Natural killer cell (primary cell): ENCODE data around the gene ATF7. TPM values are rescaled to one million over a fixed set of nuclear protein-coding genes. Genes with fewer than 3 reads are reported as not detected.

Experiments used
- ATAC-seq, 3 donors: fragments of 150-1000 bp in 2 of 3; fragments of 200-7000 bp in 1 of 3; cut with Tn5 transposase; 1 replicate in 1 of 3; 2 replicates in 2 of 3; pipeline ENCODE4 v1.10.0; 2021; ENCODE audit warnings: mild to moderate bottlenecking in 2 of 3, moderate library complexity in 2 of 3
- DNase-seq, 2 donors: peaks; one replicate each; pipeline versions ENCODE4 v3.0.0 to v3.0.0-alpha.2; 2013 to 2021; ENCODE audit warnings: mixed read lengths in 1 of 2
- H3K27ac ChIP-seq: one replicate; pipeline ENCODE4 v1.5.1; 2013; ENCODE audit warnings: mild to moderate bottlenecking, low read length
- H3K27me3 ChIP-seq: one replicate; pipeline ENCODE4 v1.6.1; 2013; ENCODE audit warnings: low read length; ENCODE audit not compliant: control insufficient read depth, insufficient read depth
- H3K36me3 ChIP-seq: one replicate; pipeline ENCODE4 v1.6.1; 2013; ENCODE audit warnings: low read length; ENCODE audit not compliant: control insufficient read depth, insufficient read depth
- H3K4me1 ChIP-seq: one replicate; pipeline ENCODE4 v1.6.1; 2013; ENCODE audit warnings: low read length; ENCODE audit not compliant: control insufficient read depth, insufficient read depth
- H3K4me3 ChIP-seq: one replicate; pipeline ENCODE4 v1.5.1; 2013; ENCODE audit warnings: low read length
- H3K9me3 ChIP-seq: one replicate; pipeline ENCODE4 v1.6.1; 2013; ENCODE audit warnings: low read length; ENCODE audit not compliant: control insufficient read depth, insufficient read depth
- H3K27ac Mint-ChIP-seq, 2 donors: one replicate each; pipeline ENCODE4 v1.8.0; 2022; ENCODE audit warnings: mild to moderate bottlenecking in 2 of 2, mixed read lengths in 2 of 2, moderate library complexity in 1 of 2
- H3K27me3 Mint-ChIP-seq, 2 donors: one replicate each; pipeline ENCODE4 v1.8.0; 2022; ENCODE audit warnings: low read depth in 2 of 2, mixed read lengths in 2 of 2
- H3K36me3 Mint-ChIP-seq: one replicate; pipeline ENCODE4 v1.8.0; 2022; ENCODE audit warnings: mixed read lengths
- H3K4me1 Mint-ChIP-seq, 2 donors: one replicate each; pipeline ENCODE4 v1.8.0; 2022; ENCODE audit warnings: mixed read lengths in 2 of 2
- H3K4me3 Mint-ChIP-seq: one replicate; pipeline ENCODE4 v1.8.0; 2022; ENCODE audit warnings: mild to moderate bottlenecking, moderate library complexity, mixed read lengths
- H3K9me3 Mint-ChIP-seq, 2 donors: one replicate each; pipeline ENCODE4 v1.8.0; 2022; ENCODE audit warnings: mixed read lengths in 2 of 2
- WGBS: methylation state at CpG from one replicate; pipeline ENCODE4 v1.1.7; 2013; ENCODE audit warnings: missing lambda C conversion rate; ENCODE audit not compliant: insufficient coverage; 5-methylcytosine and 5-hydroxymethylcytosine counted together
- intact Hi-C: fragments of 100-400 bp; cut with micrococcal nuclease; formaldehyde crosslinking; loops from one replicate; pipeline ENCODE4 v1.14.2; 2022
- total RNA-seq, 4 donors: library from RNA; stranded (reverse); fragments of 120-200 nt in 1 of 4; gene quantifications; one replicate each; pipeline versions ENCODE4 v1.2.3 to v1.2.4, GENCODE V29; 2013 to 2022
- TF ChIP-seq, protein P1 (sequence below): fragments of 200-600 bp; IDR thresholded peaks from one replicate; pipeline ENCODE4 v1.8.0; 2022; ENCODE audit warnings: antibody characterized with exemption

The ATF7 gene
- total RNA-seq, 3 donors from 2014 or later (not counting 1 experiment from before 2014, with no cell fraction given), result 32.3 to 42.3 (median 34.9) TPM

DNA sequence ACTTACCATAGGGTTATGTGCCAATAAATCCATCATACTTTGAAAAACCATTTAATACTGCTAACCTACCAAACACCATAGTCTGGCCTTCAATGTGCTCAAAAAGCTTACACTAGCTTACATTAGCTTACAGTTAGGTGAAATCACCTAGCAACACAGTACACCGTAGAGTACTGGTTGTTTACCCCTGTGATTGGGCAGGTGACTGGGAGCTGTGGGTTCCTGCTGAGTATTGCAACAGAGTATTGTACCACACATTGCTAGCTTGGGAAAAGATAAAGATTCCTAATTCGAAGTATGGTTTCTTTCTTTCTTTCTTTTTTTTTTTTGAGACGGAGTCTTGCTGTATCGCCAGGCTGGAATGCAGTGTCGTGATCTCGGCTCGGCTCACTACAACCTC, 44.1 kb upstream of the ATF7 start:
- intact Hi-C loops, result no loop called here
- peak overlapping the region in 1 of 2 donors; percentile 47 for H3K27ac Mint-ChIP-seq
- Histone ChIP-seq H3K9me3 (no peaks in the 10 kb centered on the region), H3K36me3 (peaks cover 53% of the 10 kb centered on the region), H3K27me3 (no peaks in the 10 kb centered on the region), H3K4me3 (no peak overlapping the region), H3K27ac (no peak overlapping the region), H3K4me1 (peaks cover 5% of the 10 kb centered on the region)
- no peak overlapping the region for H3K4me3 Mint-ChIP-seq
- ATAC-seq, result no peak
- no peaks in the 10 kb centered on the region for H3K9me3 Mint-ChIP-seq
- H3K27me3 Mint-ChIP-seq, result no peaks in the 10 kb centered on the region
- peaks cover 5% of the 10 kb centered on the region for H3K36me3 Mint-ChIP-seq
- TF ChIP-seq, protein P1, sequence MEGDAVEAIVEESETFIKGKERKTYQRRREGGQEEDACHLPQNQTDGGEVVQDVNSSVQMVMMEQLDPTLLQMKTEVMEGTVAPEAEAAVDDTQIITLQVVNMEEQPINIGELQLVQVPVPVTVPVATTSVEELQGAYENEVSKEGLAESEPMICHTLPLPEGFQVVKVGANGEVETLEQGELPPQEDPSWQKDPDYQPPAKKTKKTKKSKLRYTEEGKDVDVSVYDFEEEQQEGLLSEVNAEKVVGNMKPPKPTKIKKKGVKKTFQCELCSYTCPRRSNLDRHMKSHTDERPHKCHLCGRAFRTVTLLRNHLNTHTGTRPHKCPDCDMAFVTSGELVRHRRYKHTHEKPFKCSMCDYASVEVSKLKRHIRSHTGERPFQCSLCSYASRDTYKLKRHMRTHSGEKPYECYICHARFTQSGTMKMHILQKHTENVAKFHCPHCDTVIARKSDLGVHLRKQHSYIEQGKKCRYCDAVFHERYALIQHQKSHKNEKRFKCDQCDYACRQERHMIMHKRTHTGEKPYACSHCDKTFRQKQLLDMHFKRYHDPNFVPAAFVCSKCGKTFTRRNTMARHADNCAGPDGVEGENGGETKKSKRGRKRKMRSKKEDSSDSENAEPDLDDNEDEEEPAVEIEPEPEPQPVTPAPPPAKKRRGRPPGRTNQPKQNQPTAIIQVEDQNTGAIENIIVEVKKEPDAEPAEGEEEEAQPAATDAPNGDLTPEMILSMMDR, result no peak
- no peak for DNase-seq
- 97% methylated on average over 7 of the region's 7 CpGs for WGBS
- peaks cover 16 to 24% of the 10 kb centered on the region in 2 donors for H3K4me1 Mint-ChIP-seq

DNA sequence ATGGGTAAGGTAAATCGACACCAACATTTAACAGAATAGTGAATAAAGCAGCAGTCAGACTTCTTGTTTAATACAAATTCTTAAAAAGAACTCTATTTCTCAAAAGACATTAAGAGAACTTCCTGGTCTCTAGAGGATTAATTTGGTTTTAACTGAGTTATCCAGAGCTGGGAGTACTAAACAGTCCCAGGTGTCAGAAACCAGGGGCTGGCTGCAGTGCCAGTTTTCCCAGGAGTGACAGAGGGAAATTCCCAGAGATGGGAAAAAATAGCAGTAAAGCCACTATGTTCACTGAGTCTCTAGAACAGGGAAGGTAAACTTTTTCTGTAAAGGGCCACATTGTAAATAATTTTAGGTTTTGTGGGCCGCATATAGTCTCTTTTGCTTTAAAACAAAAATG, 40.9 kb upstream of the ATF7 start:
- peaks cover 8 to 11% of the 10 kb centered on the region in 2 donors for H3K4me1 Mint-ChIP-seq
- H3K36me3 Mint-ChIP-seq, result peaks cover 13% of the 10 kb centered on the region
- H3K9me3 ChIP-seq, result no peaks in the 10 kb centered on the region
- no peaks in the 10 kb centered on the region for H3K4me1 ChIP-seq
- no peak for ATAC-seq
- H3K9me3 Mint-ChIP-seq, result no peaks in the 10 kb centered on the region
- H3K4me3 ChIP-seq, result no peak overlapping the region
- H3K27ac ChIP-seq, result no peak overlapping the region
- no peaks in the 10 kb centered on the region for H3K27me3 Mint-ChIP-seq
- H3K4me3 Mint-ChIP-seq, result no peak overlapping the region
- intact Hi-C loops, result no loop called here
- 100% methylated on average over 1 of the region's 2 CpGs for WGBS
- H3K27ac Mint-ChIP-seq, result no peak overlapping the region
- DNase-seq, result no peak
- peaks cover 59% of the 10 kb centered on the region for H3K36me3 ChIP-seq
- TF ChIP-seq, protein P1, result no peak
- H3K27me3 ChIP-seq, result no peaks in the 10 kb centered on the region

DNA sequence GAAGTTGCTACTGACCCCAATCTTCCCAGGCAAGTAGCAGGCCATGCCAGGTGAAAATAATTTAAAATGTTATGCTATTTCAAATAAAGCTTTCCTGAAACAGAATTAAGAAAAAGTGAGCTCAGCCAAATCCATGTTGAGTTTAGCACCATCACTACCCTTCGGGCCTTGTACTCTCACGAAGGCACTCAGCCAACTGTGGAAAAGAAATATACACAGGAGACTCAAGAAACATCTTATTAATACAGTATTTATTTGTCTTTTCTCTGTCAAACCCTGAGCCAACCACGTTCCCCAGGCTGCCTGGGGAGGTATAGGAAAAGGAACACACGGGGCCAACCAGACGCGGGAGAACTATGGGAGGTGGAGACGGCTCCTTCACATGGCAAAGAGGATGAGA, 38.8 kb upstream of the ATF7 start:
- H3K27me3 ChIP-seq, result no peaks in the 10 kb centered on the region
- TF ChIP-seq, protein P1, result no peak
- H3K36me3 ChIP-seq, result peaks cover 42% of the 10 kb centered on the region
- no peak overlapping the region for H3K4me3 ChIP-seq
- H3K9me3 ChIP-seq, result no peaks in the 10 kb centered on the region
- Mint-ChIP-seq H3K36me3 (peaks cover 13% of the 10 kb centered on the region), H3K27me3 (no peaks in the 10 kb centered on the region), H3K9me3 (no peaks in the 10 kb centered on the region), H3K4me3 (no peak overlapping the region), H3K4me1 (peaks cover 0 to 3% of the 10 kb centered on the region in 2 donors), H3K27ac (peak overlapping the region; percentile 2 to 33)
- ATAC-seq (no peak), DNase-seq (no peak)
- 97% methylated on average over 7 of the region's 7 CpGs for WGBS
- no peaks in the 10 kb centered on the region for H3K4me1 ChIP-seq
- no peak overlapping the region for H3K27ac ChIP-seq
- intact Hi-C loops, result no loop called here

DNA sequence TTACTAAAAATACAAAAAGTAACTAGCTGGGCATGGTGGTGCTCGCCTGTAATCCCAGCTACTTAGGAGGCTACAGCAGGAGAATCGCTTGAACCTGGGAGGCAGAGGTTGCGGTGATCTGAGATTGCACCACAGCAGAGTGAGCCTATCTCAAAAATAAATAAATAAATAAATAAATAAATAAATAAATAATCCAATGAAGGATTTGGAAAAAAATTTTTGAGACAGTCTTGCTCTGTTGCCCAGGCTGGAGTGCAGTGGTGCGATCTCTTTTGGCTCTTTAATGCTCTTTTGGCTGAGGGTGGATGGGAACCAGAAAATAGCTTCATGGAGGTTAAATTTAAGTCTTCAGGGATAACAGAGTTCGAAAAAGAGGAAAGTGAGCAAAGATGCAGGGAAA, 38.0 kb upstream of the ATF7 start:
- Mint-ChIP-seq H3K4me3 (no peak overlapping the region), H3K4me1 (no peaks in the 10 kb centered on the region), H3K9me3 (no peaks in the 10 kb centered on the region), H3K36me3 (peaks cover 13% of the 10 kb centered on the region), H3K27me3 (no peaks in the 10 kb centered on the region), H3K27ac (peak overlapping the region in 1 of 2 donors; percentile 33)
- Histone ChIP-seq H3K4me3 (no peak overlapping the region), H3K4me1 (no peaks in the 10 kb centered on the region), H3K36me3 (peaks cover 35% of the 10 kb centered on the region), H3K9me3 (no peaks in the 10 kb centered on the region), H3K27ac (no peak overlapping the region), H3K27me3 (no peaks in the 10 kb centered on the region)
- DNase-seq (no peak), ATAC-seq (no peak)
- intact Hi-C loops, result no loop called here
- TF ChIP-seq, protein P1, result no peak
- 66% methylated on average over 3 of the region's 5 CpGs for WGBS
